ENCODE results near the gene DLL3. TPM values are rescaled to one million over a fixed set of nuclear protein-coding genes. Genes with fewer than 3 reads are reported as not detected.

The DLL3 gene
- total and polyA plus RNA-seq, 11 donors: not detected

- H3K27ac ChIP-seq: no peak overlapping the region
- WGBS, 4 donors: 90 to 93% (median 92%) methylated on average over 3 of the region's 3 CpGs
- TF ChIP-seq CTCF (IDR thresholded peaks at IDR 0.05) (no peak), POLR2A (IDR thresholded peaks at IDR 0.05) (no peak)
- H3K36me3 ChIP-seq: no peaks in the 10 kb centered on the region
- H3K4me3 ChIP-seq: no peak overlapping the region
- H3K4me1 ChIP-seq: peaks cover 0 to 15% (median 10%) of the 10 kb centered on the region in 12 donors
- ATAC-seq (no peak), DNase-seq (no peak)
- intact Hi-C loops (cut with DNase I): loop anchor here in 3 of 10 donors (5.0 to 10.0 kb wide), 2 partner anchors 301 to 416 kb away; partner anchors contain the start of genes FBL (in 2 of the 3) and PAK4 (in 1 of the 3)
- peaks cover 0 to 5% (median 0%) of the 10 kb centered on the region in 9 donors for H3K27me3 ChIP-seq
- H3K9me3 ChIP-seq: no peaks in the 10 kb centered on the region
Measured at GRCh38 chr19:39543477-39543857, 44.7 kb downstream of the DLL3 start.

- ATAC-seq (no peak), DNase-seq (no peak)
- peaks cover 0 to 5% (median 0%) of the 10 kb centered on the region in 9 donors for H3K27me3 ChIP-seq
- H3K4me3 ChIP-seq: no peak overlapping the region
- 88 to 90% (median 89%) methylated on average over 7 of the region's 7 CpGs for WGBS, 4 donors
- H3K9me3 ChIP-seq: no peaks in the 10 kb centered on the region
- peaks cover 0 to 7% (median 3%) of the 10 kb centered on the region in 12 donors for H3K4me1 ChIP-seq
- intact Hi-C loops (cut with DNase I): loop anchor here in 3 of 10 donors (5.0 to 10.0 kb wide), 2 partner anchors 300 to 417 kb away; partner anchors contain the start of genes FBL (in 2 of the 3) and PAK4 (in 1 of the 3)
- no peak overlapping the region for H3K27ac ChIP-seq
- TF ChIP-seq POLR2A (IDR thresholded peaks at IDR 0.05): no peak
- TF ChIP-seq CTCF (IDR thresholded peaks at IDR 0.05): no peak
- no peaks in the 10 kb centered on the region for H3K36me3 ChIP-seq
Measured at GRCh38 chr19:39544226-39544903, 45.6 kb downstream of the DLL3 start.

- Histone ChIP-seq H3K27me3 (peaks cover 0 to 5% (median 0%) of the 10 kb centered on the region in 9 donors), H3K27ac (no peak overlapping the region), H3K4me1 (peaks cover 0 to 7% (median 3%) of the 10 kb centered on the region in 12 donors), H3K4me3 (no peak overlapping the region), H3K36me3 (no peaks in the 10 kb centered on the region), H3K9me3 (no peaks in the 10 kb centered on the region)
- DNase-seq (no peak), ATAC-seq (no peak)
- intact Hi-C loops (cut with DNase I): loop anchor here in 3 of 10 donors (5.0 to 10.0 kb wide), 2 partner anchors 300 to 418 kb away; partner anchors contain the start of genes FBL (in 2 of the 3) and PAK4 (in 1 of the 3)
- TF ChIP-seq CTCF (IDR thresholded peaks at IDR 0.05): no peak
- TF ChIP-seq POLR2A (IDR thresholded peaks at IDR 0.05): no peak
- WGBS, 4 donors: 55 to 71% (median 63%) methylated on average over 1 of the region's 1 CpG
Measured at GRCh38 chr19:39544911-39545310, 46.2 kb downstream of the DLL3 start.

- intact Hi-C loops (cut with DNase I): loop anchor here in 2 of 10 donors (10.0 kb wide), 1 partner anchor 298 kb away; the partner anchor contains the start of gene FBL (in 2 of the 2)
- H3K4me1 ChIP-seq: peaks cover 0 to 3% (median 0%) of the 10 kb centered on the region in 12 donors
- no peak overlapping the region for H3K27ac ChIP-seq
- no peak overlapping the region for H3K4me3 ChIP-seq
- DNase-seq (no peak), ATAC-seq (no peak)
- peaks cover 0 to 5% (median 0%) of the 10 kb centered on the region in 9 donors for H3K27me3 ChIP-seq
- no peaks in the 10 kb centered on the region for H3K36me3 ChIP-seq
- 54 to 61% (median 56%) methylated on average over 8 of the region's 8 CpGs for WGBS, 4 donors
- no peak for TF ChIP-seq POLR2A (IDR thresholded peaks at IDR 0.05)
- TF ChIP-seq CTCF (IDR thresholded peaks at IDR 0.05): no peak
- no peaks in the 10 kb centered on the region for H3K9me3 ChIP-seq
Measured at GRCh38 chr19:39546599-39546998, 47.9 kb downstream of the DLL3 start.

All from heart left ventricle (tissue), 16 donors.